ENCODE results near the gene PTPRCAP. TPM values are rescaled to one million over a fixed set of nuclear protein-coding genes. Genes with fewer than 3 reads are reported as not detected.
A peak's percentile ranks its signal among the peaks of the same experiment; 100 is the strongest.
"Not testable (repeated sequence)": the region's sequence is repeated elsewhere in the genome, so short reads cannot be mapped to it uniquely, and the experiment has no call there.

PTPRCAP gene
- total RNA-seq, 2 experiments from 2014 or later, result 351 to 371 TPM

GRCh38 chr11:67435031-67435726 lies 2.3 kb downstream of the PTPRCAP start:
- POLR2A ChIA-PET, result interaction anchor here (0.5 to 16.3 kb wide), 14 partner anchors 8 to 82 kb away, joined by 3 to 491 read pairs (median 14); partner anchors contain the start of genes AIP, CARNS1, CLCF1 and CORO1B
- peak; percentile 52 for DNase-seq
- Mint-ChIP-seq H3K27ac (peak overlapping the region; percentile 89), H3K36me3 (peaks cover 40% of the 10 kb centered on the region), H3K4me1 (peaks cover 44% of the 10 kb centered on the region), H3K27me3 (no peaks in the 10 kb centered on the region), H3K9me3 (no peaks in the 10 kb centered on the region), H3K4me3 (peak overlapping the region; percentile 98)
- no peak for ATAC-seq (ENCODE audit: low read depth)

GRCh38 chr11:67434395-67434881 lies 3.0 kb downstream of the PTPRCAP start:
- ATAC-seq (ENCODE audit: low read depth), result no peak

GRCh38 chr11:67433536-67434394 lies 3.7 kb downstream of the PTPRCAP start:
- ATAC-seq (ENCODE audit: low read depth), result no peak
- H3K27ac Mint-ChIP-seq, result peak overlapping the region; percentile 78
- peak; percentile 53 for DNase-seq
- H3K4me1 Mint-ChIP-seq, result peaks cover 37% of the 10 kb centered on the region
- peaks cover 32% of the 10 kb centered on the region for H3K36me3 Mint-ChIP-seq
- no peaks in the 10 kb centered on the region for H3K9me3 Mint-ChIP-seq
- H3K4me3 Mint-ChIP-seq, result peak overlapping the region; percentile 98
- POLR2A ChIA-PET, result interaction anchor here (1.0 to 16.3 kb wide), 7 partner anchors 9 to 52 kb away, joined by 3 to 491 read pairs (median 4); partner anchors contain the start of genes CARNS1, CORO1B, PPP1CA and TBC1D10C
- H3K27me3 Mint-ChIP-seq, result no peaks in the 10 kb centered on the region

More at GRCh38 chr11:67434395-67434881, 3.0 kb downstream of the PTPRCAP start:
- Mint-ChIP-seq H3K9me3 (no peaks in the 10 kb centered on the region), H3K4me1 (peaks cover 41% of the 10 kb centered on the region), H3K27me3 (no peaks in the 10 kb centered on the region), H3K36me3 (peaks cover 37% of the 10 kb centered on the region), H3K4me3 (peak overlapping the region; percentile 98), H3K27ac (peak overlapping the region; percentile 78)
- DNase-seq, result no peak
- POLR2A ChIA-PET, result interaction anchor here (0.7 to 16.3 kb wide), 8 partner anchors 9 to 61 kb away, joined by 3 to 491 read pairs (median 4); partner anchors contain the start of genes CARNS1, CLCF1, CORO1B and PPP1CA

GRCh38 chr11:67432655-67433349 lies 4.7 kb downstream of the PTPRCAP start:
- Mint-ChIP-seq H3K27ac (peak overlapping the region; percentile 78), H3K36me3 (peaks cover 30% of the 10 kb centered on the region), H3K4me1 (peaks cover 36% of the 10 kb centered on the region), H3K27me3 (no peaks in the 10 kb centered on the region), H3K9me3 (no peaks in the 10 kb centered on the region), H3K4me3 (peak overlapping the region; percentile 19)
- POLR2A ChIA-PET, result interaction anchor here (0.5 to 16.3 kb wide), 7 partner anchors 14 to 53 kb away, joined by 3 to 491 read pairs (median 4); partner anchors contain the start of genes CARNS1, PPP1CA and TBC1D10C
- ATAC-seq (ENCODE audit: low read depth), result no peak
- DNase-seq, result peak; percentile 51

GRCh38 chr11:67431346-67432249 lies 5.9 kb downstream of the PTPRCAP start:
- Mint-ChIP-seq H3K4me3 (peak overlapping the region; percentile 25), H3K36me3 (peaks cover 24% of the 10 kb centered on the region), H3K4me1 (peaks cover 38% of the 10 kb centered on the region), H3K27ac (peak overlapping the region; percentile 78), H3K27me3 (no peaks in the 10 kb centered on the region), H3K9me3 (no peaks in the 10 kb centered on the region)
- POLR2A ChIA-PET, result interaction anchor here (0.9 to 16.3 kb wide), 6 partner anchors 10 to 54 kb away, joined by 3 to 491 read pairs (median 92); partner anchors contain the start of genes CARNS1, PPP1CA and TBC1D10C
- DNase-seq, result no peak
- no peak for ATAC-seq (ENCODE audit: low read depth)

GRCh38 chr11:67429722-67430121 lies 7.8 kb downstream of the PTPRCAP start:
- H3K4me3 Mint-ChIP-seq, result peak overlapping the region; percentile 97
- no peaks in the 10 kb centered on the region for H3K27me3 Mint-ChIP-seq
- H3K36me3 Mint-ChIP-seq, result peaks cover 13% of the 10 kb centered on the region
- peaks cover 35% of the 10 kb centered on the region for H3K4me1 Mint-ChIP-seq
- DNase-seq, result no peak
- ATAC-seq (ENCODE audit: low read depth), result no peak
- POLR2A ChIA-PET, result interaction anchor here (0.6 to 16.3 kb wide), 6 partner anchors 8 to 150 kb away, joined by 3 to 491 read pairs (median 37); partner anchors contain the start of genes CARNS1, CDK2AP2, PPP1CA and PTPRCAP
- H3K27ac Mint-ChIP-seq, result no peak overlapping the region
- H3K9me3 Mint-ChIP-seq, result no peaks in the 10 kb centered on the region

- Mint-ChIP-seq H3K27me3 (no peaks in the 10 kb centered on the region), H3K9me3 (no peaks in the 10 kb centered on the region), H3K4me3 (peak overlapping the region; percentile 97), H3K36me3 (peaks cover 13% of the 10 kb centered on the region), H3K4me1 (peaks cover 37% of the 10 kb centered on the region), H3K27ac (peak overlapping the region; percentile 93)
- DNase-seq (no peak), ATAC-seq (ENCODE audit: low read depth) (no peak)
- POLR2A ChIA-PET, result interaction anchor here (0.7 to 16.3 kb wide), 11 partner anchors 9 to 584 kb away, joined by 3 to 491 read pairs (median 4); partner anchors contain the start of genes CARNS1, CDK2AP2, POLD4 and PPP1CA
Measured at GRCh38 chr11:67429038-67429668, 8.3 kb downstream of the PTPRCAP start.

- POLR2A ChIA-PET, result interaction anchor here (0.7 to 16.3 kb wide), 13 partner anchors 10 to 584 kb away, joined by 3 to 491 read pairs (median 4); partner anchors contain the start of genes AIP, CARNS1, CDK2AP2 and POLD4
- peak within 1 kb of the TSS; percentile 97 for H3K4me3 Mint-ChIP-seq
- H3K27me3 Mint-ChIP-seq, result no peaks in the 10 kb centered on the region
- ATAC-seq (ENCODE audit: low read depth) (peak; percentile 91), DNase-seq (peak; percentile 99)
- peaks cover 34% of the 10 kb centered on the region for H3K4me1 Mint-ChIP-seq
- peaks cover 13% of the 10 kb centered on the region for H3K36me3 Mint-ChIP-seq
- peak within 1 kb of the TSS; percentile 93 for H3K27ac Mint-ChIP-seq
- H3K9me3 Mint-ChIP-seq, result no peaks in the 10 kb centered on the region
Measured at GRCh38 chr11:67428052-67429001, 9.2 kb downstream of the PTPRCAP start, which contains the start of gene RPS6KB2. Gene RPS6KB2, plus strand, starts transcription at chr11:67428494. Its CDS starts 52 bp downstream, at chr11:67428546.

- DNase-seq; H3K9me3 Mint-ChIP-seq; H3K27me3 Mint-ChIP-seq; ATAC-seq (ENCODE audit: low read depth): not testable (repeated sequence)
- Mint-ChIP-seq H3K36me3 (peaks cover 13% of the 10 kb centered on the region), H3K4me3 (peak overlapping the region; percentile 97), H3K4me1 (peaks cover 34% of the 10 kb centered on the region), H3K27ac (peak overlapping the region; percentile 93)
- POLR2A ChIA-PET, result interaction anchor here (0.6 to 16.3 kb wide), 7 partner anchors 9 to 55 kb away, joined by 4 to 491 read pairs (median 18); partner anchors contain the start of genes AIP, CARNS1, PPP1CA and PTPRCAP
Measured at GRCh38 chr11:67427364-67427859, 10.1 kb downstream of the PTPRCAP start.
